Left hindlimb (tissue), 1 donor: ENCODE results near the gene EID2.

Experiments
- DNase-seq: peaks from one replicate; pipeline ENCODE4 v3.0.0-alpha.2; 2018

EID2 gene

DNA sequence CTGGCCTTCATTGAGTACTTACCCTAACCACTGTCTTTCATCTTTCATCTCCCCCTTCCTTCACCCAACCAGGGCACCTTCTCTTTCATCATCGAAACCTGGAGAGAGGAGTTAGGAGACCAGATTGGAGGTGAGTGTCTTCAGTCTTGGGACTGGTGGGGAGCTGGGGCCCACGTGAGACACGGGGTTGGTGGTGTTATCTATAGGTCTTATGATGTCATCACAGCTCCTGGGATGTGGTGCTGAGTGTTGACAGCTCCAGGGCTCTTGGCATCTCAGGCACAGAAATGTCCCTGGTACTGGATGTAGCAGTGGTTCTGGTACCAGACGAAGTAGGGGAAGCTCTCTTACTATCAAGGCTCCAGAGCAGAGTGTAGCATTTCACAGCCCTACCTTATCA is 39.4 kb downstream of the EID2 start:
- no peak for DNase-seq

DNA sequence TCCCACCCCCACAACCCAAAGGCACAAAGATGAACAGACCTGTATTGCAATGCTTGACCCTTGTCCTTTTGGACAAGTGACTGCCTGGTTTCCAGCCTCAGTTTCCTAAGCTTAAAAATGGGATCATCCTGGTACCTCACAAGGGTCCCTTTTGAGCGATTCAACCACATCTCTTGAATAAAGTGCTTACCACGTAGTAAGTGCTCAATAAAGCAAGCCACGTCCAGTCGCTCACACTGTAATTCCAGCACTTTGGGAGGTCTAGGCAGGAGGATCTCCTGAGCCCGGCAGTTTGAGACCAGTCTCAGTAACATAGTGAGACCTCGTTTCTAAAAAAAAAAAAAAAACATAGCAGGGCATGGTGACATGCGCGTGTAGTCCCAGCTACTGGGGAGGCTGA is 40.0 kb downstream of the EID2 start:
- DNase-seq: no peak

DNA sequence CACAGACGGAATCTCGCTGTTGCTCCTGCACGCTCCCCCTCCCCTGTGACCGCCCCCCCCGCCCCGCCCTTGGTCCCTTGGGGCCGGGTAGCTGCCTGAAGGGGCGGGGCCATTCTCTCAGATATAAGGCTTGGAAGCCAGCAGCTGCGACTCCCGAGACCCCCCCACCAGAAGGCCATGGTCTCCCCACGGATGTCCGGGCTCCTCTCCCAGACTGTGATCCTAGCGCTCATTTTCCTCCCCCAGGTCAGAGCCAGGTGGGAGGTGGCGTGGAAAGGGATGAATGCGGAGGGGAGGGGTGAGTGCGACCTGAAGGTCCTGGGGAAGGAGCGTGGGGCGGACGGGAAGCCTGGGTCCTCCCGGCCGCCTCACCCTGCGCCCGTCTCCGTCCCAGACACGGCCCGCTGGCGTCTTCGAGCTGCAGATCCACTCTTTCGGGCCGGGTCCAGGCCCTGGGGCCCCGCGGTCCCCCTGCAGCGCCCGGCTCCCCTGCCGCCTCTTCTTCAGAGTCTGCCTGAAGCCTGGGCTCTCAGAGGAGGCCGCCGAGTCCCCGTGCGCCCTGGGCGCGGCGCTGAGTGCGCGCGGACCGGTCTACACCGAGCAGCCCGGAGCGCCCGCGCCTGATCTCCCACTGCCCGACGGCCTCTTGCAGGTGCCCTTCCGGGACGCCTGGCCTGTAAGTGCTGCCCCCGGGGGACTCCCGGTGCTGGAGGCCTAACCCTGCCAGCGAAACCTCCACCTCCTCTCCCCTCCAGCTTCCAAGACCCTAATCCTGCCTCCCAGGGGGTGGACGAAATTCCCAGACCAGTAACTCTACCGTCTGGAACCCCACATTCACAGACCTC is 40.9 kb downstream of the EID2 start, which contains the start of gene DLL3:
TSS of gene DLL3 (plus strand) at position 150 of the 845 bp plus-strand sequence. CDS start at position 178, 28 bp downstream.
- DNase-seq: no peak

DNA sequence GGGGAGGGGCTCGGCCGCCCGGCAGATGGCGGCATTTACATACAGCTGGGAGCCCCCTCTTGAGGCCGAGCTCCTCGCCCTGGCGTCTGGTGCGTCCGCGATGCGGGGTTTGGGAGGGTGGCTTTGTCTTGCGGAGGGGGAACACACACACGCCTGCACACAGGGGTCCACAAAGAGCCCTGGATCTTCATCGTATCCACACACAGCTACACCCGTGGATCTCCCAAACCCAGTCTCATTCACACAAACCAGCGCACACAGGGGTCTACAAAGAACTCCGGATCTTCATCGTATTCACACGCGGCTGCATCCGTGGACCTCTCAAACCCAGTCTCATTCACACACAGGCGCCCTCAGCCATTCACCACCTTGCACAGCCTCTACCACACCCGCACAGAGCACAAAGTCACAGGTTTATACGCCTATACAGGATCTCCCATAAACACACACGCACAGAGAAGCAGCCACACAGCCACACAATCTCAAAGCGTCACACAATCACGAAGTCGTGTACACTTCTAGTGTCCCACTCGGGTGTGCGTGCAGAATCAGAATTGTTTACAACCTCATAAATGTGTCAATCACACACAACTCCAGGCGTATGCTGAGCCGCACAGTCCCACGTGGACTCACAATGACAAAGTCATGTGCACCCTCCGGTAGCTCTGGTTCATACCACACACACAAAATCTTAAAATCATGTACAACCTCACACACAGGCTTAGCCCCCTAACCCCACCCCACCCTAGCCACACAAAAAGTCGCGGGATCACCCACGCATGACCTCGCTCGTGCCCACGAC is 41.8 kb downstream of the EID2 start:
- DNase-seq: peak; percentile 60

DNA sequence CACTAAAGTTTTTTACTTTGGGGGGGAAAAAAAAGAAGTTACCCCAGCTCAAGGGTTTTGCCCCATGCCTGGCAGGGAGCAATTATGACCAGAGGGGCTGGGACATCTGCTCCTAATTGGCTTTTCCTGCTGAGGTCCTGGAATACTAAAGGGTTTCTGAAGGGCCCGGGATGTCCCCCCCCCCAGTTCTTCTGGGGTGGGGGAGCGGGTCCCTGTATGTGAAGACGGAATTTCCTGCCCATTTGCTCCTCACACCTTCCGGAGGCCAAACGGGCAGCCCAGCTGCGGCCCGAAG is 42.3 kb downstream of the EID2 start:
- no peak for DNase-seq

DNA sequence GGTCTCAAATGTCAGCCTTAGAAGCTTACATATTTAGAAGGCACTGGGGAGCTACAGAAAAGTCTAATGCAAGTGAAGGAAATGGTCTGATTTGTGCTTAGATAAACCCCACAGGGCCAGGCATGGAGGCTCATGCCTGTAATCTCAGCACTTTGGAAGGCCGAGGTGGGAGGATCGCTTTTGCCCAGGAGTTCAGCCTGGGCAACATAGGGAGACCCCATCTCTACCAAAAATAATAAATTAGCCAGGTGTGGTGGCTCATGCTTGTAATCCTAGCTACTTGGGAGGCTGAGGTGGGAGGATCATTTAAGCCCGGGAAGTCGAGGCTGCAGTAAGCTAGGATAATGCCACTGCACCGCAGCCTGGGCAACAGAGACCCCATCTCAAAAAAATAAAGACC is 43.9 kb downstream of the EID2 start:
- no peak for DNase-seq

DNA sequence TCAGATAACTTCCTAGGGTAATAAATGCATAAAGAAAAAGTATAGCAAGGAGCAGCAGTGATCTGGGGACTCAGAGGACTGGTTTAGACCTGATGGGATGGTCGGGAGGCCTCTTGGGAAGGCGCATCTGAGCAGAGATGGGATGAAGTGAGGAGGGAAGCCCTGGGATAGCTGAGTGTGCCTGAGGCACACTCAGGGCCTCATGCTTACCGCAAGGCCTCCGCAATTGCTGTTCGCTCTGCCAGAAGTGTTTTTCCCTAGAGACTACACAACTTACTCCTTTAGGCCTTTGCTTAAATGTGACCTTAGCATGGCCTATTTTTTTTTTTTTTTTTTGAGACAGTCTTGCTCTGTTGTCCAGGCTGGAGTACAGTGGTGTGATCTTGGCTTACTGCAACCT is 45.3 kb downstream of the EID2 start:
- DNase-seq: no peak

DNA sequence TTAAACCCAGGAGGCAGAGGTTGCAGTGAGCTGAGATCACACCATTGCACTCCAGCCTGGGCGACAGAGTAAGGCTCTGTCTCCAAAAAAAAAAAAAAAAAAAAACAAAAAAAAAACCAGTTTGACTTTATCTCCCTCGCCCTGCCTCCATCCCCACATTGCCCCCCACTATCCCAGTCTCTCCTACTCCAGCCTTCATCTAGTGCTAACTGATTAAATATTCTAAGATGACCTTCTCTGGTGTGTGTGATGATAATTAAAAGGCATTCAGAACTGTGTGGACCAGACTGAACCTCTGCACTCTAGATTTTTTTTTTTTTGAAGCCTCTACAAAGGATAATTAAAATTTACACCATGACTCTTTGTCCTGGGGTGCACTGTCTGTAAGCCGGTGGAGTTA is 47.2 kb downstream of the EID2 start:
- DNase-seq: no peak

DNA sequence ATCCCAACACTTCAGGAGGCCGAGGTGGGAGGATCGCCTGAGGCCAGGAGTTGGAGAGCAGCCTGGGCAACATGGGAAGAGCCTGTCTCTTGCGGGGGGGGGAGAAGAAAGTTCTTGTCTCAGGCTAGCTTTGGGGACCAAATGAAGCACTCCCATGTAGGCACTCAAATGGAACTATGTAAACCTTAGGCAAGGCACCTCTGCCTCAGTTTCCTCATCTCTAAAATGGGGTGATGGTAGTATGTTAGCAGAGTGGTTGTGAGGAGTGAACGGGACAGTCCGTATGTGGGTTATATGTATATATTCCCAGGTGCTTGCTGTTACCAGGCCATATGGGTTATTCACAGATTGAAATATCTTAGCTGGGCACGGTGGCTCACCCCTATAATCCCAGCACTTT is 47.7 kb downstream of the EID2 start:
- no peak for DNase-seq

DNA sequence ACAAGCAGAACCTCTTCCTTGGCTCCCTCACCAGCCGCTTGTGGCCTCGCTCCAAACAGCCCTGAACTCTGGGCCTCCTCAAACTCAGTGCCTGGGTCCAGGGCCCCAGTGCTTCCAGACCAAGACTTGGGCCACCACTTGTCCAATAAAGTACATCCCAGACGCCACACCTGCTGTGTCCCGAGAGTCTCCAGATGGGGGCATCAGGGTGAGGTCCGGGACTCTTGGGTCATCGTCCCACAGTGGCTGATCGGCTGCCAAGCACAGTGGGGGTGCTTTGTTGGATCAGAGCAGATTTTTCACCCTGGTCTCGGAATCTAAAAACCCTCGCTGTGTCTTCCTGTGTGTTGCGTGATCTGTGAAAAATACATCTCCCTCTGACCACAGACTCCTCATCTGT is 50.2 kb downstream of the EID2 start:
- DNase-seq: no peak
